BE2C (cell line): ENCODE measurements around the gene PITRM1.

ENCODE experiments used
- DNase-seq: peaks from one replicate; pipeline ENCODE4 v3.0.0-alpha.2; 2020
- H3K27me3 ChIP-seq: fragments of 250-450 bp; sonication (Bioruptor Pico); 2 replicates; pipeline ENCODE4 v1.5.1; 2020; ENCODE audit warnings: mild to moderate bottlenecking
- H3K36me3 ChIP-seq: fragments of 250-450 bp; sonication (Bioruptor Pico); 2 replicates; pipeline ENCODE4 v1.5.1; 2020; ENCODE audit warnings: mild to moderate bottlenecking
- H3K4me1 ChIP-seq: fragments of 250-450 bp; sonication (Bioruptor Pico); 2 replicates; pipeline ENCODE4 v1.5.1; 2020
- H3K4me3 ChIP-seq: 2 replicates; pipeline ENCODE4 v1.5.1; 2011; ENCODE audit warnings: low read depth, low read length
- H3K9me3 ChIP-seq: fragments of 250-450 bp; sonication (Bioruptor Pico); 2 replicates; pipeline ENCODE4 v1.5.1; 2020
- CTCF ChIP-seq: IDR thresholded peaks from 2 replicates; pipeline ENCODE4 v1.5.1; 2012; ENCODE audit warnings: mild to moderate bottlenecking, low read depth, low read length

PITRM1 gene

GRCh38 chr10:3129581-3130340 is 42.8 kb downstream of the PITRM1 start:
- Histone ChIP-seq H3K9me3 (no peaks in the 10 kb centered on the region), H3K4me1 (no peaks in the 10 kb centered on the region; the same call in 1 of the 2 replicates), H3K36me3 (no peaks in the 10 kb centered on the region), H3K4me3 (no peak overlapping the region), H3K27me3 (no peaks in the 10 kb centered on the region)
- TF ChIP-seq CTCF, result no peak
- no peak for DNase-seq

GRCh38 chr10:3128379-3129130 is 44.0 kb downstream of the PITRM1 start:
- Histone ChIP-seq H3K36me3 (no peaks in the 10 kb centered on the region), H3K9me3 (no peaks in the 10 kb centered on the region), H3K4me3 (no peak overlapping the region), H3K4me1 (no peaks in the 10 kb centered on the region; the same call in 1 of the 2 replicates), H3K27me3 (no peaks in the 10 kb centered on the region)
- TF ChIP-seq CTCF, result no peak
- no peak for DNase-seq

GRCh38 chr10:3127921-3128320 is 44.7 kb downstream of the PITRM1 start:
- DNase-seq, result no peak
- no peaks in the 10 kb centered on the region for H3K27me3 ChIP-seq
- no peak for TF ChIP-seq CTCF
- no peak overlapping the region for H3K4me3 ChIP-seq
- H3K36me3 ChIP-seq, result no peaks in the 10 kb centered on the region
- no peaks in the 10 kb centered on the region for H3K9me3 ChIP-seq
- H3K4me1 ChIP-seq, result no peaks in the 10 kb centered on the region; the same call in 1 of the 2 replicates

GRCh38 chr10:3126741-3127346 is 45.7 kb downstream of the PITRM1 start:
- no peak for TF ChIP-seq CTCF
- Histone ChIP-seq H3K36me3 (no peaks in the 10 kb centered on the region), H3K27me3 (no peaks in the 10 kb centered on the region)

GRCh38 chr10:3126249-3126648 is 46.3 kb downstream of the PITRM1 start:
- H3K36me3 ChIP-seq, result no peaks in the 10 kb centered on the region
- H3K4me1 ChIP-seq, result no peaks in the 10 kb centered on the region; the same call in 1 of the 2 replicates
- no peaks in the 10 kb centered on the region for H3K9me3 ChIP-seq
- H3K27me3 ChIP-seq, result no peaks in the 10 kb centered on the region
- no peak overlapping the region for H3K4me3 ChIP-seq
- TF ChIP-seq CTCF, result no peak
- no peak for DNase-seq

More at GRCh38 chr10:3126741-3127346, 45.7 kb downstream of the PITRM1 start:
- Histone ChIP-seq H3K9me3 (no peaks in the 10 kb centered on the region), H3K4me3 (peak overlapping the region; percentile 28), H3K4me1 (no peaks in the 10 kb centered on the region; the same call in 1 of the 2 replicates)
- DNase-seq, result peak; percentile 57
